ENCODE measurements around the gene PTCH2.

Gene PTCH2

DNA sequence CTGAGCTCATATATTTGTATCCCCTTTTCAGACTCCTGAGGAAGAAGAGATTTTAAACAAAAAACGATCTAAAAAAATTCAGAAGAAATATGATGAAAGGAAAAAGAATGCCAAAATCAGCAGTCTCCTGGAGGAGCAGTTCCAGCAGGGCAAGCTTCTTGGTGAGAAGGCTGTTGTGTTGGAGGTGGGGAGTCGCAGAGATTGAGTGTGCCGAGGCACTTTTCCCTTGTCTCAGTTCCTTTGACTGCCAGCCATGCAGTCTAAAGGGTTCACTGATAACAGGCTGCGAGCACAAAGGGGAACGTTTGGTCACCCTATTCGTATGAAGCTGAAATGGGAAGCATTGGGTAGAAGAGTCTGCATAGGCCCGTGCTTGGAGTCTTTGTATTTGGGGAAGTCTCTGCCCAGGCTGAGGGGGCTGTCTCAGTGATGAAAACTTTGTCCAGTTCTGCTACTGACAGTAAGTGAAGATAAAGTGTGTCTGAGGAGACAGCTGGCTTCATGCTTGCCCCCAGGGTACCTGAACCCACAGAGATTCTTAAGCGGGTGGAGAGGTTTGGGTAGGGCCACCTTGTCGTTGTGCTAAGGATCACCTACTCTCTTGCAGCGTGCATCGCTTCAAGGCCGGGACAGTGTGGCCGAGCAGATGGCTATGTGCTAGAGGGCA is 65.0 kb downstream of the PTCH2 start:
- no peak for DNase-seq (ENCODE audit: low spot score)

DNA sequence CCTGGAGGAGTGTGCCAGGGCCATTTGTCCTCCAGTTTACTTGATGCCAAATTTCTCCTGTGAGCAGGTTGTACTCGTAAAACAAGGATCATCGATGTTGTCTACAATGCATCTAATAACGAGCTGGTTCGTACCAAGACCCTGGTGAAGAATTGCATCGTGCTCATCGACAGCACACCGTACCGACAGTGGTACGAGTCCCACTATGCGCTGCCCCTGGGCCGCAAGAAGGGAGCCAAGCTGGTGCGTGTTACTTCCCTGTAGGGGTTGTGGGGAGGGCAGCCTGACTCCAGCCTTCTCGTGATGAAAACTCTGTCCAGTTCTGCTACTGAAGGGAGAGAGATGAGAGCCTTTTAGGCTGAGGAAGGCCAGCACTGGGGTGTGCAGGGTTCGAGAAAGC is 65.5 kb downstream of the PTCH2 start:
- DNase-seq (ENCODE audit: low spot score), result no peak

DNA sequence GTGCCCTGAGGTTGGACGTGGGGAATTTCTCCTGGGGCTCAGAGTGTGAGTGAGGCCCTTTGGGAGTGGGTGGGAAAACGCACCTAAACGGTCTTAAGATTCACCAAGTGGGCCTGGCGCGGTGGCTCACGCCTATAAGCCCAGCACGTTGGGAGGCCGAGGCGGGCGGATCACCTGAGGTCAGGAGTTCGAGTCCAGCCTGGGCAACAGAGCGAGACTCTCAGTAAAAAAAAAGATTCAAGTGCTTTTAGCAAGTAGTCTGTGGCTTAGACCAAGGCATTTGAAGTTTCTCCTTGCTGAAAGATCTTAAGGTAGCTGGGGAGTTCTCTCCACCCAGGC is 66.4 kb downstream of the PTCH2 start:
- DNase-seq (ENCODE audit: low spot score), result no peak

DNA sequence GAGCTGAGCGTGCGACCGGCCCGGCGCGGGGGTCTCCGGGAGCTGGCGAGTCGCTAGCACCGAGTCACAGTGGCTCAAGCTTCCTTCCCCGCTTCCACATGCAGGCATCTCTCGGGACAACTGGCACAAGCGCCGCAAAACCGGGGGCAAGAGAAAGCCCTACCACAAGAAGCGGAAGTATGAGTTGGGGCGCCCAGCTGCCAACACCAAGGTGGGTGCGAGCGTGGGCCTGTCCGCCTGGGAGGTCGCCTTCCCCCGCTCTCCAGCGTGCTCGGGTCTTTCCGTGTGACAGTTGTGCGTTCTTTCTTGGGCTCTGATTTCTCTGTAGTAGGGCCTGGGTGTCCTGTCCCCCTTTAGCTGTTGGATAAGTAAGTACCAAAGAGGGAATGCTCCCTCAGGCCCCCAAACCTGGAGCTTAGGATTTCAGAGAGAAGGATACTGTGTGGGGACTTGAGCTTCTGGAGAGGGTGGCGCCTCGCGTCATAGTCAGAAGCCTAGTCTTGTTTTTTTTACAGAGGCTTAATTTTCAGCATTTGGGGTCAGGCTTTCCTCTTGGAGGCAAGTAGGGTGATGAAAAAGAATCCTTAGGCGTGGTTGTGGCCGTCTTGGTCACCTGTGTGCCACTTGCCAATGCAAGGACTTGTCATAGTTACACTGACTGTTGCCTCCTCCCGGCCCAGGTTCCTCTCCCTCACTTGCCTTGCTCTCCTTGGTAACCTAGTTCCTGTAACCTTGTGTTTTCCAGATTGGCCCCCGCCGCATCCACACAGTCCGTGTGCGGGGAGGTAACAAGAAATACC is 66.9 kb downstream of the PTCH2 start:
- DNase-seq (ENCODE audit: low spot score), result no peak

DNA sequence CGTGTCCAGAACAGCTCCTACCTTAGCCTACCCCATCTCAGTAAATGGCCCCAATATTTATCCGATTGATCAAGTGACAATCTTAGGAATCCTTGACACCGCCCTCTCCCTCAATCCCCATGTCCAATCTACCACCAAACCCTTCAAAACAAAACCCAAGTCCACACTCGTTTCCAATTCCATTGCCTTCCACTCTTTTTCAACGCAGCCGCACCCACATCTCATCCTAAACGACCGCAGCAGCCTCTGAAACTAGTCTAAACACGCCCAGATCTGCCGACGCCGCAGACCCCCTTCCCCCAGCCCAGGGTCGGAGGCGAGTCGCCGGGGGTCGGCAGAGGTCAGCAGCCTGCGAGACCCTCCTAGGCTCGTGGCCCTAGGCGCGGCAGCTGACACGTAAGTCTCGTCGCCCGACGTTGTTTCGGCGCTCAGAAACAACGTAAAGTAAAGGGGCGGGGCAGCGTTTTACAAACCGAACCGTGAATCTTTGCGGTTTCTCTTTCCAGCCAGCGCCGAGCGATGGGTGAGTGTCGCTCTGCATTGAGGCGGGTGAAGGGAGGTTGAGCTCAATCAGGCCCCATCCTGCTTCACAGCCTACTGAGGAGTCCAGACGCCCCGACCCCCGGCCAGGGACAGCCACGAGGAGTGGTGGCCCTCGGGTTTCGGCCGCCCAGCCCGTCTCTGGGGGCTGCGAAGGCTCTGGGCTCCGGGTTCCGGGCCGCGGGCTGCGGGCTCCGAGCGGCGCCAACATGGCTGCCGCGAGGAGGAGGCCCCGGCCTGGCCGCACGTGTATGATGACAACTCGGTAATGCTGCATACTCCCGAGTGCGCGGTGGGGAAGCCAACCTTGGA is 67.7 kb downstream of the PTCH2 start, which contains the start of gene RPS8:
Gene RPS8, plus strand, starts transcription at position 463 of the 852 bp plus-strand sequence. Its CDS starts 57 bp downstream, at position 520.
- DNase-seq (ENCODE audit: low spot score), result peak; percentile 96
